Smooth muscle cell of the brain vasculature (primary cell): ENCODE measurements around the gene NID2.

ENCODE experiments used
- DNase-seq: peaks from one replicate; pipeline ENCODE4 v3.0.0-alpha.2; 2012; ENCODE audit warnings: low read depth, low spot score

NID2 gene

GRCh38 chr14:52031781-52032180, 37.1 kb downstream of the NID2 start:
- no peak for DNase-seq

- DNase-seq, result no peak
These were observed 39.0 kb downstream of the NID2 start for GRCh38 chr14:52029881-52030280.

- no peak for DNase-seq
These were observed 42.0 kb downstream of the NID2 start for GRCh38 chr14:52026901-52027300.

GRCh38 chr14:52026017-52026660, 42.7 kb downstream of the NID2 start:
- DNase-seq, result no peak

GRCh38 chr14:52025310-52025709, 43.5 kb downstream of the NID2 start:
- peak; percentile 78 for DNase-seq

GRCh38 chr14:52023518-52023917, 45.3 kb downstream of the NID2 start:
- DNase-seq, result no peak

- DNase-seq, result no peak
These were observed 46.8 kb downstream of the NID2 start for GRCh38 chr14:52021957-52022600.

- no peak for DNase-seq
These were observed 47.8 kb downstream of the NID2 start for GRCh38 chr14:52020866-52021717.

GRCh38 chr14:52020161-52020714, 48.6 kb downstream of the NID2 start:
- no peak for DNase-seq

GRCh38 chr14:52018970-52019369, 49.9 kb downstream of the NID2 start:
- DNase-seq, result no peak

- no peak for DNase-seq
These were observed 50.6 kb downstream of the NID2 start for GRCh38 chr14:52018252-52018651.

- no peak for DNase-seq
These were observed 53.3 kb downstream of the NID2 start for GRCh38 chr14:52015411-52016030.

- no peak for DNase-seq
These were observed 54.1 kb downstream of the NID2 start for GRCh38 chr14:52014601-52015267.

GRCh38 chr14:52013984-52014600, 54.8 kb downstream of the NID2 start:
- no peak for DNase-seq

- DNase-seq, result peak; percentile 84
These were observed 56.2 kb downstream of the NID2 start for GRCh38 chr14:52012635-52013034.

GRCh38 chr14:52011523-52011922, 57.3 kb downstream of the NID2 start:
- no peak for DNase-seq

- DNase-seq, result no peak
These were observed 58.6 kb downstream of the NID2 start for GRCh38 chr14:52010173-52010693.

GRCh38 chr14:52008136-52008535, 60.7 kb downstream of the NID2 start:
- no peak for DNase-seq

- no peak for DNase-seq
These were observed 61.2 kb downstream of the NID2 start for GRCh38 chr14:52007637-52008036.

GRCh38 chr14:52007211-52007610, 61.6 kb downstream of the NID2 start:
- no peak for DNase-seq

- DNase-seq, result no peak
These were observed 62.5 kb downstream of the NID2 start for GRCh38 chr14:52006361-52006760.
